RWPE2 (cell line): Measurements from ENCODE around the gene TRANK1.

Experiments used
- ATAC-seq: fragments of 200-7000 bp; cut with Tn5 transposase; 3 replicates; pipeline ENCODE4 v1.9.1; 2021; ENCODE audit warnings: low read depth
- DNase-seq: peaks from one replicate; pipeline ENCODE4 v3.0.0-alpha.2; 2020; ENCODE audit warnings: low spot score
- H3K27ac ChIP-seq: fragments of 450-650 bp; 2 replicates; pipeline ENCODE4 v1.5.1; 2017; ENCODE audit warnings: mild to moderate bottlenecking; ENCODE audit not compliant: poor library complexity, severe bottlenecking
- H3K27me3 ChIP-seq: fragments of 250-450 bp; sonication (Bioruptor Pico); 2 replicates; pipeline ENCODE4 v1.5.1; 2021; ENCODE audit warnings: mild to moderate bottlenecking, moderate library complexity; ENCODE audit not compliant: insufficient read depth, poor library complexity, severe bottlenecking
- H3K36me3 ChIP-seq: fragments of 250-450 bp; sonication (Bioruptor Pico); 2 replicates; pipeline ENCODE4 v1.5.1; 2020; ENCODE audit warnings: low read depth, mild to moderate bottlenecking, moderate library complexity
- H3K4me1 ChIP-seq: fragments of 250-450 bp; sonication (Bioruptor Pico); 2 replicates; pipeline ENCODE4 v1.5.1; 2021; ENCODE audit warnings: mild to moderate bottlenecking, moderate library complexity; ENCODE audit not compliant: insufficient read depth, poor library complexity, severe bottlenecking
- H3K4me3 ChIP-seq: fragments of 250-450 bp; sonication (Bioruptor Pico); 2 replicates; pipeline ENCODE4 v1.5.1; 2021; ENCODE audit warnings: mild to moderate bottlenecking, moderate library complexity; ENCODE audit not compliant: severe bottlenecking
- H3K9me3 ChIP-seq: fragments of 250-450 bp; sonication (Bioruptor Pico); 2 replicates; pipeline ENCODE4 v1.5.1; 2021; ENCODE audit warnings: mild to moderate bottlenecking, moderate library complexity; ENCODE audit not compliant: severe bottlenecking
- TF ChIP-seq, protein P1 (sequence below): fragments of 450-650 bp; IDR thresholded peaks from one replicate; pipeline ENCODE4 v1.5.1; 2017; ENCODE audit warnings: mild to moderate bottlenecking, moderate library complexity; ENCODE audit not compliant: poor library complexity, severe bottlenecking

TRANK1 gene

GRCh38 chr3:36800533-36801116 lies 144.2 kb downstream of the TRANK1 start:
- DNase-seq (no peak), ATAC-seq (no peak)
- Histone ChIP-seq H3K36me3 (no peaks in the 10 kb centered on the region), H3K4me3 (no peak overlapping the region), H3K27ac (no peak overlapping the region), H3K9me3 (no peaks in the 10 kb centered on the region), H3K27me3 (no peaks in the 10 kb centered on the region), H3K4me1 (no peaks in the 10 kb centered on the region)
- TF ChIP-seq, protein P1, sequence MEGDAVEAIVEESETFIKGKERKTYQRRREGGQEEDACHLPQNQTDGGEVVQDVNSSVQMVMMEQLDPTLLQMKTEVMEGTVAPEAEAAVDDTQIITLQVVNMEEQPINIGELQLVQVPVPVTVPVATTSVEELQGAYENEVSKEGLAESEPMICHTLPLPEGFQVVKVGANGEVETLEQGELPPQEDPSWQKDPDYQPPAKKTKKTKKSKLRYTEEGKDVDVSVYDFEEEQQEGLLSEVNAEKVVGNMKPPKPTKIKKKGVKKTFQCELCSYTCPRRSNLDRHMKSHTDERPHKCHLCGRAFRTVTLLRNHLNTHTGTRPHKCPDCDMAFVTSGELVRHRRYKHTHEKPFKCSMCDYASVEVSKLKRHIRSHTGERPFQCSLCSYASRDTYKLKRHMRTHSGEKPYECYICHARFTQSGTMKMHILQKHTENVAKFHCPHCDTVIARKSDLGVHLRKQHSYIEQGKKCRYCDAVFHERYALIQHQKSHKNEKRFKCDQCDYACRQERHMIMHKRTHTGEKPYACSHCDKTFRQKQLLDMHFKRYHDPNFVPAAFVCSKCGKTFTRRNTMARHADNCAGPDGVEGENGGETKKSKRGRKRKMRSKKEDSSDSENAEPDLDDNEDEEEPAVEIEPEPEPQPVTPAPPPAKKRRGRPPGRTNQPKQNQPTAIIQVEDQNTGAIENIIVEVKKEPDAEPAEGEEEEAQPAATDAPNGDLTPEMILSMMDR: no peak

DNA sequence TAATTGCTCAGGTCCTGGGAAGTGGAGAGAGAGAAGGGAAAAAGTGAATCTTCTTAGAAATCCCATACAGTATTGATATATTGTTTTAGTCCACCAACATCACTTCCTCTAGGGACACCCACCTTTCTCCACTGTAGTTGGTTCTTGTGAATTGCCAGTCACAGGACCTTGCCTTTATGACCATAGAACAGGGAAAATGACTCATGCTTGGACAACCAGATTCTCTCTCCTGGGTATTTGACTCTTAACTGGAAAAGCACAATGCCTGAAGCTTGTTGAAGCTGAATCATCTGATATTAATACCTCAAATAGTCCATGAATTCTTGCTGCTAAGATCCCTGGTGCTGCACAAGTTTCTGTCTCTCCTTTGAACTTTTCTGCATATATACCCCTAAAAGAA lies 148.0 kb downstream of the TRANK1 start:
- ATAC-seq (no peak), DNase-seq (no peak)
- no peak overlapping the region for H3K4me3 ChIP-seq
- TF ChIP-seq, protein P1: no peak
- H3K4me1 ChIP-seq: no peaks in the 10 kb centered on the region
- H3K36me3 ChIP-seq: no peaks in the 10 kb centered on the region
- H3K27me3 ChIP-seq: no peaks in the 10 kb centered on the region
- H3K27ac ChIP-seq: no peak overlapping the region
- no peaks in the 10 kb centered on the region for H3K9me3 ChIP-seq

DNA sequence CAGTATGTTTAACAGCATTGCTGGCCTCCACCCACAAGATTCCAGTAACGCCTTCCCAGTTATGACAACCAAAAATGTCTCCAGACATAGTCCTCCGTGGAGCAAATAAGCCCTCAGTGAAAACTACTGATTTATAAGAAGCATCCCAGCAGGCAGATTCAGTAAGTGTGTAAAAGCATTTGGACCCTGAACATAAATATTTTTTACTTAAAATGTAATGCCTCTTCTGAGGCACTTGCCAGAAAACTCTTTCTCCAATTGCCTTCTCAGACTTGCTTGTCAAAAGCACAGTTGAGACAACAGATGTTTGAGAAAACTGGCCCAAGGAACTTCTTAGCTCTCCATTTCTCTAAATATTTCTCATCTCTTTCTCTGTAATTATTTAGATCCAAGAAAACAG lies 148.7 kb downstream of the TRANK1 start:
- TF ChIP-seq, protein P1: no peak
- no peak for ATAC-seq
- no peak overlapping the region for H3K4me3 ChIP-seq
- no peaks in the 10 kb centered on the region for H3K36me3 ChIP-seq
- H3K9me3 ChIP-seq: no peaks in the 10 kb centered on the region
- H3K27me3 ChIP-seq: no peaks in the 10 kb centered on the region
- H3K27ac ChIP-seq: no peak overlapping the region
- H3K4me1 ChIP-seq: no peaks in the 10 kb centered on the region
- DNase-seq: no peak

DNA sequence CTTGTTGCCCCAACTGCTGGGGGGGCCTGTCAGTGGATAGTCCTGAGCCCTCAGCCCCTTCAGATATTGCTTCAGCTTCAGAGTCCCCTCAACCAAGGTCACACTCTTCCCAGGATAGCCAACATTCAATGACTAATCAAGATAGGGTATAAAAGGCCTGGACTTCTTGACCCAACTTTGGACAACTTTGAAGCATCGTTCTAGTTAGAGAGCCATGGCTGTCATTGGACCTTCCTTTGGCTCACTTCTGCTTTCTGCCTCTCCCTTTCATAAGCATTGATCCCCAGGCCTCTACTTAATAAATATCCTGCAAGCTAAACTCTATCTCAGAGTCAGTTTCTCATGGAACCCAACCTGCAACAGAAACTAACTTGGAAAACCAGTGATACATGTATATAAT lies 149.2 kb downstream of the TRANK1 start:
- DNase-seq (no peak), ATAC-seq (no peak)
- Histone ChIP-seq H3K27ac (no peak overlapping the region), H3K36me3 (no peaks in the 10 kb centered on the region), H3K4me1 (no peaks in the 10 kb centered on the region), H3K4me3 (no peak overlapping the region), H3K9me3 (no peaks in the 10 kb centered on the region), H3K27me3 (no peaks in the 10 kb centered on the region)
- TF ChIP-seq, protein P1: no peak

DNA sequence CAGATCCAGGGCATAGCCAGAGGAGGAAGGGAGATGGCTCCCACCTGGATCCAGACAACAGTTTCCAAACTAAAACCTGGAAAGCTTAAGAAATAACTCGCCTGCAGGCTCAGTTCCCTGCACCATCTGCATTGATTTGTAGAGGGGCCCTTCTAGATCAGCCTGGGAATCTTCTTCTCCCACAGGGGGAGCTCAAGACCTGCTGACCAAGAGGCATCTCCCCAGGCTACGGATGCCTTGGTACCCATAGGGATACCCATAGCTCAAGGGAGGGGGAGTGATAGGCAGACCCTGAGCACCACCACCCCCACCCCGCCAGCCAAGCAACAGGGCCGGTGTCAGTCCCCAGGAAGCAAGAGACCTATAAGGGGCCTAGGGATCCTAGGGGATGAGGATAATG lies 152.5 kb downstream of the TRANK1 start:
- TF ChIP-seq, protein P1: peak; percentile 30
- Histone ChIP-seq H3K36me3 (no peaks in the 10 kb centered on the region), H3K27me3 (no peaks in the 10 kb centered on the region), H3K9me3 (no peaks in the 10 kb centered on the region), H3K4me1 (no peaks in the 10 kb centered on the region), H3K4me3 (no peak overlapping the region), H3K27ac (no peak overlapping the region)
- DNase-seq: no peak
- peak; percentile 78 for ATAC-seq
